ENCODE data around the gene SCUBE1.
"Not testable (repeated sequence)": the region's sequence is repeated elsewhere in the genome, so short reads cannot be mapped to it uniquely, and the experiment has no call there.

Gene SCUBE1

DNA sequence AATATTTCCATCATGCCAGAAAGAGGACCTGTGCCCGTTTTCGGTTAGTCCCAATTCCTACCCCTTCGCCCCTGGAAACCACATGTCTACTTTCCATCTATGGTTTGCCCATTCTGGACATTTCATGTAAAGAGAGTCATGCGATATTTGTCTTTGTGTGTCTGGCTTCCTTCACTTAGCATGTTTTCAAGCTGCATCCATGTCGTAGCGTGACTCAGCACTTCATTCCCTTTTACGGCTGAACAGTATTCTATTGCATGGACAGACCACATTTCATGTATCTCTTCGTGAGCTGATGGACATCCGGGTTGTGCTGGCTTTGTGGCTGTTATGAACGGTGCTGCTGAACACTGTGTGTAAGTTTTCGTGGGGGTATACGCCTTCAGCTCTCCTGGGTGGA lies 43.4 kb downstream of the SCUBE1 start:
- DNase-seq = no peak

DNA sequence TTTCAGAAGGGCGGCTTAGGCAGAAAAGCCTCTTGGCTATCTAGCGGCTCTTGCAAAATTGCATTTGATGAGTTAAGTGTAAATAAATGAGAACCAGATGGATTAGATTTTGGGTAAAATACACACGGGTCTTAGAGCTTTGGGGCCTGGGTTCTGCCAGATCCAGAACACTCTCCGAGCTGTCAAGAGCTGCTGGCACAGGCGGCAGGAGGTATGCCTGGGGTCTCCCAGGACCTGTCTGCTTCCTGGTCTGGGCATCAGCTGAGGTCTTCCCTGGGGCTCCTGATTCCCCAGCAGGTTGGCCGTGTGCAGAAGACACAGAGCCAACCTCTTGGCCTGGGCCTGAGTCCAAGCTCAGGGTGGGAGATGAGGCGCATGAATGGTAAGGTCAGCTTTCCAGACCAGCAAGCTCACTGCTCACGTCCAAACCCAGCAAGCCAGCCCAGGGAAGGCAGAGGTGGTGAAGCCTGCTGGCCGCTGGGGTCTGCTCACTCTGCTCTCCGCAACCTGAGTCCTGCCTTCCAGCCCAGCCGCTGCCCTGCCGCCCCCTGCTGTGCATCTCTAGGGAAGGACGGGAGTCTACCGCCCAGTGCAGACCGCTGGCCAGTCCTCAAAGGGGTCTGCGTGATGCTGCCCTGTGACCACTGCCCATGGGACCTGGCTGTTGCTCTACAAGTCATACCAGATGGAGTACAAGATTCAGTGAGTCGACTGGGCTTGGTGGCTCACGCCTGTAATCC lies 44.9 kb downstream of the SCUBE1 start:
- no peak for DNase-seq

DNA sequence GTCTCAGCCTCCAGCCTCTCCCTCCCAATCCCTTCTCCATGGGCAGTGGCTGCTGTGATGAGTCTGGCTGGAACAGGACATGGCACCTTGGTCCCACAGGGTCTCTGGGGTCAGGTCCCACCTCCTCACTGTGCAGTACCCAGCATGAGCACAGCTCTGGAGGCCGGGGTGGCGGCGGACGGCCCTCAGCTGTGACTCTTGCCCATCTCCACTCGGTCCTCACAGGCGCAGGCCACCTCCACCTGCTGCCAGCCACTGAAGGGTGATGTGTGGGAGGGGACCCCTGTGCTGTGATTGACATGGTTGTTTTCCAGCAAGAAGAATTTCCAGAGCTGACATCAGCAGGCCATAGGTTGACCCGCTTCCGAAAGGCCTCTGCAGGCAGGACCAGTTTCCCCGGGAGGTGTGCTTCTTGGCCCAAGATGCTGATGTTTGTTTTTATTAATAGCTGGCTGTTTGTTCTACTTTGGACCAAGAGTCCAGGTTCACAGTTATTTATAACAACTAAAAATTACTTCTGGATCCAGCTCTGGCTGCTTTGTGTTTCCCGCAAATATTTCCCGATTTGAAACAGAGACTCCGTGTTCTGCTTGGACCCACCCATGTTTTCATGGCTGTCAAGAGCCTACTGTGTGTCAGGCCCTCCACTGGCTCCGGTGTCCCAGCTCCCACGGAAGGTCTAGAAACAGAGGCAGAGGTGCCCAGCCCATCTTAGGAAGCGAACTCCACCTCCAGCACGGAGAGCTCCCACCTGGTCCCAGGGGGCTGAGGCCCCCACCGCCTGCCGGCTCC lies 45.7 kb downstream of the SCUBE1 start:
- no peak for DNase-seq

DNA sequence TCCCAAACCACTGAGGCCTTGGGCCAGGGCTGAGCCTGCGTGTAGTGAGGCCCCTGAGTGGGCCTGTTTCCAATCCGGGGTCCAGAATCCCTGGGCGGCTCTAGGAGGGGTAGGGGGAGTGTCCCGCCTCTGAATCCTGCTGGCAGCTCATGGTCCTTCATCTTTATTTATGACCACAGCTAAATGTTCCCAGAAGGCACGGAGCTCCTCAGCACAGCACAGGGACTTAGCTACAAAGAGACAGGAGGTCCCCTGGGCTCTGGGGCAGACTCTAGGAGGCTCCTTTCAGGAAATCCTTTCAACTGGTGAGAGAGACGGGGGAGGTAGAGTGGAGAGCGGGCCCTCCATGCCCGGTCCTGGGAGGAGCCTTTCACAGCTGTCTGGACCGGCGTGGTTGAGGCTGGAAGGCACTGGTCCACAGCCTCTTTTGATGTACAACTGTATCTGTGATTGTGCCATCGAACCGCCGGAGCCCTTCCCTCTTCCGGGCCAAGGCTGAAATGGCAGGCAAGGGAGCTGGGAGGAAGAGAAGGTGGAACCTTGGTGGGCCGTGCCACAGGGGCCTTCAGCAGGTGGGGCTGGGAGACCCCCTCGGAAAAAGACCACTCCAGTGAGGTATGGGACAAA lies 46.8 kb downstream of the SCUBE1 start:
- DNase-seq = no peak

DNA sequence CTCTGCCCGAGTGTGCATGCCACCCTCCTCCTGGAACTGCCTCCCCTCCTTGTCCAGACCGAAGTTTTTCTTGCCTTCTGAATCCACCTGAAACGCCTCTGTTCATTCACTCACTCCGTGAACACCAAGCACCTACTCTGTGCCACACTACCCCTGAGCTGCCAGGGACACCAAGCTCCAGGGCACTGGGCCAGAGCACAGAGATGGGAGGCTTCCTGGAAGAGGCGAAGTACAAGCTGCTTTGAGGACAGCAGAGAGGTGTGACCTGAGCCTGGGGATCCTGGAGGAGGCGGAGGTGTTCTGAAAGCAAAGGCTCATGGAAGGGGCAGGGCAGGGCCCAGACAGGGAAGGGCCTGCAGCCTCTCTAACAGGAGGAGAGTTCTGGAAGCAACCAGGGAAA lies 47.5 kb downstream of the SCUBE1 start:
- DNase-seq = no peak

DNA sequence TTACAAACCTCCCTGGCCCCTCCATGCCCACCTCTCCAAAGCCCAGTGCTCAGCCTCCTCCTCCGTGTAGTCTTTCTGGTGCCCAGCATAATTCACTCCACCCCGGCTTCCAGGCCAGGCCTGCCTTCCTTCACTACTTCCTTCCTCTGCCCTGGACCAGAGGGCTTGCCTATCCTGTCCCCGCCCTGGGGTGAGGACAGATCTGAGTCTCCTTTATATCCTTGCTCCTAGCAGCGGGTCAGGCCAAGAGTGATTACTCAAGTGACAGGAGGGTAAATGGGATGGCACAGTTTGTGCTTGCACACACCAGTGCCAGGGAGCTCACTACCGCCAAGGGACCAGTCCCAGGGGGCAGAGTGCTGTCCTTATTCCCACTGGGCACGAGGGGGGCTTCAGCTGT lies 48.0 kb downstream of the SCUBE1 start:
- no peak for DNase-seq

DNA sequence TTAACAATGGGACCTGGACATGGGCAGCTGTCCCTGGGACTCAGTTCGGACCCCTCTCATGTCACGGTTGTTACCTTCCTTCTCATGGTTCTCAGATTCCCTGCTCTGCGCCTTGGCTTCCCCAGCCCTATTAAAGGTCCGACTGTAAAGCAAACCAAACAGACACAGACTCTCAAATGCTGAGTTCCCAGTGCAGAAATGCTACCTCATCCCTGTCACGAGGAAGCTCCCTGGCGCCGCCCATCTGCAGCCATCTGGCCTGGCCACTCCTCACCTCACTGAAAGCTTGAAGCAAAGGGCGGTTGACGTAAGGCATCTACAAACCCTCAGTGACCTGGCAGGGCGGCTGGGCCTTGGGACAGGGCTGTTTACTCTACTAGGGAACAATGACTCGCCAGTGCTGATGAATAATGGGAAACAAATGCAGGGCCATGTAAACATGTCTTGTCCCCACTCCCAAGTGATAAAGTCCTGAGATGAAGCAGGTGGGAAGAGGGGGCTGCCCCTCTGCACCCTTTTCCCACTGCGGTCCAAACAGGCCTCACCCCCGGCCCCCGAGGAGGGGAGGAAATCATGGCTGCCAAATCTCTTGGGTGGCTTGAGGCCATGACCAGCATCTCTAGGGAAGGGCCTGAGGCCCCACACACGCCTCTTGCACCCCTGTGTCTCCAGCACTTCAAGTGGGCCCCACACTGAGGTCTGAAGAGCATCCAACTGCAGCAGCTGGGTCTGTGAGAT lies 49.3 kb downstream of the SCUBE1 start:
- DNase-seq = no peak

DNA sequence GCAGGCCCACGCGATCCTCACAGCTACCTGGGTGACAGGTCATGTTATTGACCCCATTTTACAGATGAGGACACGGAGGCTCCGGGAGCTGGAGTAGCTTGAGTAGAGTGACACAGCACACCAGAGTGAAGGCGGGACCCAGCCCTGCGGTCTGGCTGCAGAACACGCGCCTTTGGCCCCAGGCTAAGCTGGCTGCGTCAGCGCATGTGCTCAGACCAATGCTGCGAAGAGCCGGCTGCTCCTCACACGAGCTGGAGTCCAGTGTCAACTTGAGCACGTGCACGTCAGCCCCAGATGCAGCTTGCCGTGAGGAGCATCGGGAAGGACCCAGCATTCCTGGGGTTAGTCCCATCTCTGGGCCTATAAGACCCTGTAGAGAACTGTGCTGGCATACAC lies 49.9 kb downstream of the SCUBE1 start:
- DNase-seq = no peak

DNA sequence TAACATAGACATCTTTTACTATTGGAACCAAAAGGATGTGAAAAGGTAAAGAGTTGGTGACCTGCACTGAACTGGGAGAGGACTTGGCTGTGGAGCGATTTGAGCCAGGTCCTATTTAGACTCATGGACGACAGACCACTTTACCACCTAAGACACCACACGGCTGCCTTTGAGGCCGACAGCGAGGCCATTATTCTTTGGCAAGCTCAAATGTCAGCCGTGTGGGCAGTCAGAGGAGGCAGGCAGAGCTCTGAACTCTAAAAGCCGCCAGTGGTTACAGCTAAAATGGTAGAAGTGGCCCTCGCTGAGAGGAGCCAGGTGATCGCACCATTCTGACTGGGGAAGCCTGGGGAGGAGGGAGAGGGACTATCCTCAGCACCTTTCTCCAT lies 50.5 kb downstream of the SCUBE1 start:
- DNase-seq = no peak

DNA sequence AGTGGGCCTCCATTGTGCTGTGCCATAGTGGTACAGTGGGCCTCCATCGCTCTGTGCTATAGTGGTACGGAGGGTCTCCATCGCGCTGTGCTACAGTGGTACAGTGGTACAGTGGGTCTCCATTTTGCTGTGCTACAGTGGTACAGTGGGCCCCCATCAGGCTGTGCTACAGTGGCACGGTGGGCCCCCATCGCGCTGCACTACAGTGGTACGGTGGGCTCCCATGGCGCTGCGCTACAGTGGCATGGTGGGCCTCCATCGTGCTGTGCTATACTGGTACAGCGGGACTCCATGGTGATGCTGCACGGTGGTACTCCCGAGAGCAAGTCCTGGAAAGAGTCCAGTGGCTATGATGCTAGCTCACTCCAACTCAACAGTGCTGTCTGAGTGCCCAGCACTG lies 51.8 kb downstream of the SCUBE1 start:
- no peak for DNase-seq

DNA sequence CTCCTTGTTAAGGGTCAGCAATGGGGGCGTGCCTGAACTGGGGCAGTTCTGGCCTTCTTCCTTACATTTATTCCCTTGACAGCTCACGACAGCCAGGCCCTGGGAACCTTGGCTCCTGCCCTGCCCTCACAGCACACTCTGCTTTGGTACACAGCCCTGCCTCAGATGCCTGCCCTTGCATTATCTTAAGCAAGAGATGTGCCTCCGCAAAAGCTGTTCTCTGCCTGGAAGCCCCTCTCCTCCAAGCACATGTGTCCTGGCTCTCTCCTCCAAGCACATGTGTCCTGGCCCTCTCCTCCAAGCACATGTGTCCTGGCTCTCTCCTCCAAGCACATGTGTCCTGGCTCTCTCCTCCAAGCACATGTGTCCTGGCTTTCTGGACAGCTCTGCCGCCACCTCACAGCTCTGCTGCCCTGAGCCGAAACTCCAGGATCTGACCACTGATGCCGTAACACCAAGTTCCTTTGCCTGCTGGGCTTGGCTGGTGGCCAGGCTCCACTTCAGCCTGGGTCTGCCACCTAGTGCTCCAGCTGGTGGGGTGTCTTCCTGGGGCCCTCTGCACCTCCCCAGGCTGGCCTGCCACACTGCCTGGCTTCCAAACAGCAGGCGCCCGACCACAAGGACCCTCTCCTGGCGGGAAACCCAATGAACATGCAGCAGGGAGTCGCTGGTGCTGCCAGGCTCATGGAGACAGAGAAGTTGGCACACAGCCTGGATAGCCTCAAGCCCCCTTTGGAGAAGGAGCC lies 53.0 kb downstream of the SCUBE1 start:
- DNase-seq = no peak

DNA sequence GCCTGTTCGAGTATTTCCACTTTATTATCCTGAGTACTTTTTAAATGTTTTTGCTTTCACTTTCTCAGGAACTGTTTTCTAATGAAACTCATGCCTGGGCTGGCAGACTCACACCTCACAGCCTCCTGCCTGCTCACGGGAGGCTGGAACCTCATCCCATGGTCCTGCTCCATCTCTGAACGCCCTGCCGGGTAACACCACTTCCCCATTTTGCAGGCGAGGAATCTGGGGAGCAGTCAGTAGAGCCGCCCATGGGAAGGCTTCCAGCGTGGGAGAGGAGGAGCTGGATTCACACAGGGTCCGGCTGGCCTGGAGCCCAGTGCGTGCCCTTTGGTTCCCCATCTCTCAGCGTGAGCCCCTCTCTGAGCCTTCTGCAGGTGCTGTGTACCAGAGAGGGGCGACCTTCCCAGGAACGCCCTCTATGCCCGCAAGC lies 53.6 kb downstream of the SCUBE1 start:
- DNase-seq = no peak

DNA sequence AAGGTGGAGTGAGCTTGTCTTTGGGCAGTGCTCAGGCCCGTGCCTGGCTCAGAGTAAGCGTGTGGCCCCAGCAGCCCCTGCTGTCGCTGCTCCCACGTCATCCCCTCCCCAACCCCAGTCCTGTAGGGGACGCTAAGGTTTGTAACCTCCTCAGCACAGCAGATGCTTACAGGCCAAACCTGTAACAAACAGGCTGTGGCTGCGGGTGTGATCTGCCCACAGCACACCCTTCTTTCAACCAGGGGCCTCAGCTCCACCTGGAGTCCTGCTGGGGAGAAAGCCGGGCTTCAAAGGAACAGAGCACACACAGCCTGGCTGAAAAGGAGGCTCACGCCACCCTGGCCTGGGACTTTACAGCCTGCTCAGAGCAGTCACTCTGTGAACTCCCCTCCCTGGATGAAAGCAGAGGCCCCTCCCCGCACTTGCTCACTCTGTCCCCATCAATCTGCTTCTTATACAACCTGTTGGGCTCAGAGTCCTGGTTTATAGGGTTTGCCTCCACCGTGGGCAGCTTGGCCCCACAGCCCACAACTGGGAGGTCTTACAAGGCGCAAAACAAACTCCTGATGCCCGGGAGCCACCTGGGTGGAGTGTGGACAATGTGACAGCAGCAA lies 54.3 kb downstream of the SCUBE1 start:
- no peak for DNase-seq

DNA sequence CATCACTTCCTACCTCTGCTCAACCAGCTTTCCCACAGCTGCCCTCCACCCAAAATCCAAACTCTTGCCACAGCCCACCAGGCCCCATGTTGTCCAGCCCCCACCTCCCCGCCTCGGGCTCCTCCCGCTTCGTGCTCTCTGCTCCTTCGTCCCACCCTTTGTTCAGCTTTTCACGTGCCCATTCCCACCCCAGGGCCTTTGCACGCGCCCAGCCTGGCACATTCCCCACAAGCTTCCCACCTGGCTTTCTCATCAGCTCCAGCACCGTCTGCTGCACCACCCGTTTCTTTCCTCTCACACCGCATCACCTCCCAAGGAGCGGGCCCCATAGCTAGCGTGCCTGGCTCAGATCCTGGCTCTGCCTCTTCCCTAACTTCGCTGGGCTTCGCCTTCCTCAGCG lies 54.8 kb downstream of the SCUBE1 start:
- DNase-seq = no peak

DNA sequence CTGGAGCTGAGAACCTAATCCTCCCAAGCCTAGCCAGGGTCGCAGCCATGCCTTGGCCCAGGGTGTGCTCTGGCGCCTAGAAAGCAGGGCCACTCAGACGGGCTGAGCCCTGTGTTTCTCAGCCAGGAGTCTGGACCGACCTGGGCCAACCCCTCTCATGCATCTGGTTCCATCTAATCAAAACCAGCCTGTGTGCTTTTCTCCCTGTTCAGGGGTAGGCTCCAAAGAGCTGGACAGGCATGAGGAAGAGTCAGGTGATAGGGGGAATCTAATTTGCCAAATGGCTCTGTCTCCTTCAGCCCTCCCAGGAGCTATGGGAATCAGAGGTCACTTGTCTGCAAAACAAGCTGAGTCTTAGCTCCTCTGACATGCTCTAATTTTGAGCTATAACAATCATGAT lies 55.7 kb downstream of the SCUBE1 start:
- DNase-seq = no peak

DNA sequence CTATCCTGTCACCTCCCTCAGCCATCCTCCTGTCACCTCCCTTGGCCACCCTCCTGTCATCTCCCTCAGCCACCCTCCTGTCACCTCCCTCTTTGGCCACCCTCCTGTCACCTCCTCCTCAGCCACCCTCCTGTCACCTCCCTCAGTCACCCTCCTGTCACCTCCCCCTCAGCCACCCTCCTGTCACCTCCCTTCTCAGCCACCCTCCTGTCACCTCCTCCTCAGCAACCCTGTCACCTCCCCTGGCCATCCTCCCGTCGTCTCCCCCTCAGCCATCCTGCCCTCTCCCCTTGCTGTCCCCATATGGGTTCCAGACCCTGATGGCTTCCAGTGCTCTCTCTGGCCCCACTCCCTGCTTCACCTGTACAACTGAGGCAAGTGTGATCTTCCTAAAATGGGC lies 61.8 kb downstream of the SCUBE1 start:
- DNase-seq = no peak

DNA sequence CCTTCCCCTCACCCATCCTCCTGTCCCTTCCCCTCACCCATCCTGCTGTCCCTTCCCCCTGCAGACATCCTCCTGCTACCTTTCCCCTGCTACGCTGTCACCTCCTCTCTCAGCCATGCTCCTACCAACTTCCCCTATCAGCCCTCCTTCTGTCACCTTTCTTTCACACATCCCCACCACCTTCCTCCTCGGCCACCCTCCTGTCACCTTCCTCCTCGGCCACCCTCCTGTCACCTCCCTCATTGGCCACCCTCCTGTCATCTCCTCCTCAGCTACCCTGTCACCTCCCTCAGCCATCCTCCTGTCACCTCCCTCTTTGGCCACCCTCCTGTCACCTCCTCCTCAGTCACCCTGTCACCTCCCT lies 62.7 kb downstream of the SCUBE1 start:
- DNase-seq = not testable (repeated sequence)

DNA sequence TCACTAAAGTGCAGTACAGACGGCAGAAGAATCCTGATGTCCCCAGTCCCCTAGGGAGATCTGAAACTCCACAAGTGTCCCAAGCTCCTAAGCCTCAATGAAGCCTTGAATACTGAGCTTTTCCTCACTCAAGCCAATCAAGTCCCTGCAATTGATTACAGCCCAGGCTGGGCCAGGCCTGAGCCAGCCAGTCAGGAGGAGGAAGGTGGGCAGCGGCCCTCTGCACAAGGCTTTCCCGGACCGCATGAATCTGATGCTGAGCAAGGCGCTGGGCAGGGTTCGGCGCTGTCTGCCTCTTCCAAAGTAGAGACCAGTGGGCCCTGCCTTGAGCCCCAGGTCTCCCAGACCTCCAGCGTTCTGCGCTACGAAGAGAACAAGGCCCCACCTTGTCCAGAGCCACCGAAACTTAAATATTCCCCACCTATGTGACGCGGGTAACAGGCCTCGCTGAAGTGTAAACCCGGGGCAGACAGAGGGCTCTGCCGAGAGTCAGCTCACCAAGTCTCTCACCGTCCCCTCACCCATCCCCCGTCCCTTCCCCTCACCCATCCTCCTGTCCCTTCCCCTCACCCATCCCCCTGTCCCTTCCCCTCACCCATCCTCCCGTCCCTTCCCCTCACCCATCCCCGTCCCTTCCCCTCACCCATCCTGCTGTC lies 63.2 kb downstream of the SCUBE1 start:
- DNase-seq = no peak

DNA sequence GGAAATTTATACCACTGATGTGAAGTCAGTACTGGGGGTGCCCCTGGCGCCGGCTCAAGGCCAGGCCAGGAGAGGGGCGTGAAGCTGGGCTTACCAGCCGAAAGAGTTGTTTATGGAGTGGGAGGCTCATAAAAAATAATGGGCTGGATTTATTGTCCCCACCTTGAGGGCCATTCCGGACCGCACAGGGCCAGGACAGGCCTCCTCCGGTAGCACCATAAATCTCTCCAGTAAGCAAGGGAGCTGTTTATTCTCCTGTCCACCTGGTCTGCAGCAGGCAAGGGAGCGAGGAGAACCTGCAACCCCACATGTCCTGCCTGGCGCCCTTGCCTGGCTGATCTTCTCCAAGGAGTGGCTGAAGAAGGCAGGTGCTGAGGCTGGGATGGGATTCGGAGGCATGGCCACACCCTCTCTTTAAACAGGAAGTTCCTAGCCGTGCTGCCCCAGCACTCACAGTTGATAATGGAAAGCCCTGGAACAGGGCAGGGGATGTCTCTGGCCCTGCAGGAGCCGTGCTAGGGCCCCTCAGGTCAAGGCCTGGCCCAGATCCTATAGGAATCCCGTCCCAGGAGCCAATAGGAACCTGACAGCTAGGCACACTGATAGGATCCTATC lies 65.1 kb downstream of the SCUBE1 start:
- peak; percentile 8 for DNase-seq

DNA sequence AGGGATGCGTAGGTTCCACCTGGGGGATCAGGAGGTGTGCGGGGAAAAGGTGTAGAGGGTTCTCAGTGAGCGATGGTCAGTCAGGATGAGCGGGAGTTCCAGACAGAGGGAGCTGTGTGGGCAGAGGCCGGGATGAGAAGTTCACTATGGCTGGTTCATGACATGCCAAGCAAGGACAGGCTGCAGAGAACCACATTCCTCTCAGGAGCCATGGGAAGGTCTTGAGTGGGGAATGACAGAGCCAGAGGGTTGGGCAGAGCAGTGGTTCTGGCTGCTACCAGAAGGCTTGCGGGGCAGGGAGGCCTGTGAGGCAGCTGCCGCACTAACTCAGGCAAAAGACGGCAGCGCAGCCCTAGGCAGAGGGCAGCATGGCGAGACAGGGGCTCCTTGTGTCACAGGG lies 66.1 kb downstream of the SCUBE1 start:
- no peak for DNase-seq

DNA sequence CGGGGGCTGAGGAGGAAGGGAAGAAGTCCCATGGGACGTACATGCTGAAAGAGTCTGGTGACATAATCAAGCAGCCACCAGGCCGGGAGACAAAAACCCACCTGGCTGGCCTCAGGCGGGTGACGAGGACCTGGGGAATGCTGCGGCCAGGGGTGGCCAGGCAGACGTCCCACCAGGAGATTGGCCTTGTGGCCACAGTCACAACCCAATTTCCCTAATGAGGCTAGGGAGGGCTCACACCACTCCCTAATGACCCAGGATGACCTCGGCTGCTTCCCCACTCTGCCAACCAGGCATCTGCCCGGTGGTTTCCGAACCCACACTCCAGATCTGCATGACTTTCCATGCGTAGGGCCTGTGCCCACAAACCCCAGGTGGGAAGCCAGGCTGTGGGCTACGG lies 66.9 kb downstream of the SCUBE1 start:
- DNase-seq = no peak

Measured in MV-4-11 (cell line).